GM19324 (cell line): Measurements from ENCODE around the gene STAT1.
"Not testable (repeated sequence)": the region's sequence is repeated elsewhere in the genome, so short reads cannot be mapped to it uniquely, and the experiment has no call there.

Source experiments
- ATAC-seq: cut with Tn5 transposase; IDR thresholded peaks from one replicate; pipeline ENCODE4 v1.9.1; 2021; ENCODE audit warnings: mild to moderate bottlenecking, moderate library complexity; ENCODE audit not compliant: unreplicated experiment, low FRiP score

STAT1 gene

GRCh38 chr2:191009541-191010374 lies 4.2 kb downstream of the STAT1 start:
- ATAC-seq, result no peak

- ATAC-seq, result no peak
Measured at GRCh38 chr2:191008286-191008685, 5.7 kb downstream of the STAT1 start.

- no peak for ATAC-seq
Measured at GRCh38 chr2:191006997-191007783, 6.8 kb downstream of the STAT1 start.

GRCh38 chr2:191006297-191006696 lies 7.7 kb downstream of the STAT1 start:
- ATAC-seq, result no peak

GRCh38 chr2:191003405-191004309 lies 10.3 kb downstream of the STAT1 start:
- ATAC-seq, result no peak

GRCh38 chr2:191001624-191002023 lies 12.3 kb downstream of the STAT1 start:
- ATAC-seq, result no peak

GRCh38 chr2:191001032-191001431 lies 12.9 kb downstream of the STAT1 start:
- ATAC-seq, result no peak

GRCh38 chr2:190999949-191000665 lies 13.9 kb downstream of the STAT1 start:
- ATAC-seq, result no peak

GRCh38 chr2:190999058-190999457 lies 14.9 kb downstream of the STAT1 start:
- ATAC-seq, result no peak

GRCh38 chr2:190997526-190998113 lies 16.4 kb downstream of the STAT1 start:
- ATAC-seq, result no peak

GRCh38 chr2:190996947-190997346 lies 17.0 kb downstream of the STAT1 start:
- no peak for ATAC-seq

- ATAC-seq, result no peak
Measured at GRCh38 chr2:190996338-190996946, 17.5 kb downstream of the STAT1 start.

- ATAC-seq, result not testable (repeated sequence)
Measured at GRCh38 chr2:190995315-190995714, 18.7 kb downstream of the STAT1 start.

GRCh38 chr2:190994148-190994547 lies 19.8 kb downstream of the STAT1 start:
- no peak for ATAC-seq

GRCh38 chr2:190993292-190993643 lies 20.7 kb downstream of the STAT1 start:
- no peak for ATAC-seq

GRCh38 chr2:190990132-190990531 lies 23.8 kb downstream of the STAT1 start:
- no peak for ATAC-seq

GRCh38 chr2:190988910-190989309 lies 25.1 kb downstream of the STAT1 start:
- ATAC-seq, result no peak

- no peak for ATAC-seq
Measured at GRCh38 chr2:190987938-190988337, 26.0 kb downstream of the STAT1 start.

- ATAC-seq, result no peak
Measured at GRCh38 chr2:190987116-190987515, 26.9 kb downstream of the STAT1 start.
